GM19372 (cell line): ENCODE results near the gene EDNRA.

Experiments
- ATAC-seq: cut with Tn5 transposase; IDR thresholded peaks from one replicate; pipeline ENCODE4 v1.9.1; 2021; ENCODE audit warnings: mild to moderate bottlenecking, low read depth, moderate library complexity; ENCODE audit not compliant: unreplicated experiment

Gene EDNRA

GRCh38 chr4:147494301-147494700, 13.4 kb downstream of the EDNRA start:
- no peak for ATAC-seq

- ATAC-seq: no peak
Measured at GRCh38 chr4:147496500-147496899, 15.6 kb downstream of the EDNRA start.

- no peak for ATAC-seq
Measured at GRCh38 chr4:147498031-147498660, 17.2 kb downstream of the EDNRA start.

GRCh38 chr4:147508346-147508745, 27.4 kb downstream of the EDNRA start:
- ATAC-seq: no peak

- ATAC-seq: no peak
Measured at GRCh38 chr4:147509386-147509785, 28.5 kb downstream of the EDNRA start.

- no peak for ATAC-seq
Measured at GRCh38 chr4:147510962-147511668, 30.2 kb downstream of the EDNRA start.

- ATAC-seq: no peak
Measured at GRCh38 chr4:147513091-147513490, 32.2 kb downstream of the EDNRA start.

GRCh38 chr4:147513952-147514351, 33.1 kb downstream of the EDNRA start:
- no peak for ATAC-seq

- ATAC-seq: no peak
Measured at GRCh38 chr4:147515220-147515936, 34.5 kb downstream of the EDNRA start.

GRCh38 chr4:147516133-147516532, 35.2 kb downstream of the EDNRA start:
- no peak for ATAC-seq

GRCh38 chr4:147518086-147518485, 37.2 kb downstream of the EDNRA start:
- ATAC-seq: no peak

GRCh38 chr4:147518846-147519767, 38.2 kb downstream of the EDNRA start:
- ATAC-seq: peak; percentile 96

- ATAC-seq: no peak
Measured at GRCh38 chr4:147524601-147525000, 43.7 kb downstream of the EDNRA start.

GRCh38 chr4:147525494-147526271, 44.8 kb downstream of the EDNRA start:
- no peak for ATAC-seq

GRCh38 chr4:147526272-147526654, 45.4 kb downstream of the EDNRA start:
- ATAC-seq: peak; percentile 51

GRCh38 chr4:147528054-147528453, 47.2 kb downstream of the EDNRA start:
- ATAC-seq: no peak

- no peak for ATAC-seq
Measured at GRCh38 chr4:147530134-147530533, 49.2 kb downstream of the EDNRA start.

- no peak for ATAC-seq
Measured at GRCh38 chr4:147530723-147531122, 49.8 kb downstream of the EDNRA start.

GRCh38 chr4:147532896-147533295, 52.0 kb downstream of the EDNRA start:
- no peak for ATAC-seq

GRCh38 chr4:147533331-147533730, 52.4 kb downstream of the EDNRA start:
- ATAC-seq: no peak
